ENCODE data around the gene JPT1. TPM values are rescaled to one million over a fixed set of nuclear protein-coding genes. Genes with fewer than 3 reads are reported as not detected.

JPT1 gene, protein sequence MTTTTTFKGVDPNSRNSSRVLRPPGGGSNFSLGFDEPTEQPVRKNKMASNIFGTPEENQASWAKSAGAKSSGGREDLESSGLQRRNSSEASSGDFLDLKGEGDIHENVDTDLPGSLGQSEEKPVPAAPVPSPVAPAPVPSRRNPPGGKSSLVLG
- 24.1 and 39.9 TPM in 2 replicates for total RNA-seq

GRCh38 chr17:75154195-75155106 lies at the start of gene JPT1:
Gene JPT1, minus strand, starts transcription at chr17:75154512. Its CDS starts 115 bp downstream, at chr17:75154397.

DNA sequence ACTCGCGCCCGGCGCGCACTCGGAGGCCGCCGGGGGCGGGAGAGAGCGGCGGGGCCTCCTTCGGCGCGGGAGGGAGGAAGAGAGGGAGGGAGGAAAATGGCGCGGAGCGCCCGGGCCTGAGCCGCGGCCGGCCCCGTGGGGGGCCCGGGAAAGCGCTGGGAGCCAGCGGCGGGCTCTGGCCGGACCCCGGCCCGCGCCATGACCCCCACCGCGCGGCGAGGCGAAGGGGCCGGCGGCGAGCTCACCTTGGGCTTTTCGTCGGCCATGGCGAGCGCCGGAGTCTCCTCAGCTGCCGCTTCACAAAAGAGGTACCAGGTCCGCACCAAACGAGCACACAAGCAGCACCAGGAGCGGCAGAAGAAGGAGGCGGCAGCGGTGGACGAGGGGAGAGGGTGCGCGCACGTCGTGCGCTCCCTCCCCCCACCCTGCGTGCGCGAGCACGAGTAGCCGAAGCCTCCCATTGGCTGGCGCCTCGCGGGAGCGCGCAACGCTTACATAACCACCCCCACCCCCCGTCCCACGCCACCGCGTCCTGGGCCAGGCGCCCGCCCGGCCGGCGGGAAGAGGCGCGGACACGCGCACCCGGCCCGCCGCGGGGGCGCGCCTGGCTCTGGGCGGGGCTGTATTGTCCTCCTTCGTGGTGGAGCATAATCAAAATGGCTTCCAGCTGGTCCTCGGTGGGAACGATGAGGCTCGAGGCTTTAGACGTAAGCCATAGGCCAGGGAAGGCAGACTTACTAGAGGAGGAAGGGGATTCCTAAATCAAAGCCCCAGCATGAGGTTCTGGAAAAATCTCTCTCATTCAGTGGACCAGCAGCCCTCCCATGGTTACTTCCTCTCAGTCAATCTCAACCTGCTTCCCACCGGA lies 28.5 kb upstream of the JPT1 start, which contains the start of gene SUMO2:
SUMO2 (minus strand) TSS at position 391 of the 868 bp plus-strand sequence; CDS start at position 266, 125 bp downstream.

GRCh38 chr17:75131278-75132017 lies 22.9 kb downstream of the JPT1 start, which contains the start of gene NT5C:
Gene NT5C, minus strand, starts transcription at chr17:75131742. Its CDS starts 35 bp downstream, at chr17:75131707.

DNA sequence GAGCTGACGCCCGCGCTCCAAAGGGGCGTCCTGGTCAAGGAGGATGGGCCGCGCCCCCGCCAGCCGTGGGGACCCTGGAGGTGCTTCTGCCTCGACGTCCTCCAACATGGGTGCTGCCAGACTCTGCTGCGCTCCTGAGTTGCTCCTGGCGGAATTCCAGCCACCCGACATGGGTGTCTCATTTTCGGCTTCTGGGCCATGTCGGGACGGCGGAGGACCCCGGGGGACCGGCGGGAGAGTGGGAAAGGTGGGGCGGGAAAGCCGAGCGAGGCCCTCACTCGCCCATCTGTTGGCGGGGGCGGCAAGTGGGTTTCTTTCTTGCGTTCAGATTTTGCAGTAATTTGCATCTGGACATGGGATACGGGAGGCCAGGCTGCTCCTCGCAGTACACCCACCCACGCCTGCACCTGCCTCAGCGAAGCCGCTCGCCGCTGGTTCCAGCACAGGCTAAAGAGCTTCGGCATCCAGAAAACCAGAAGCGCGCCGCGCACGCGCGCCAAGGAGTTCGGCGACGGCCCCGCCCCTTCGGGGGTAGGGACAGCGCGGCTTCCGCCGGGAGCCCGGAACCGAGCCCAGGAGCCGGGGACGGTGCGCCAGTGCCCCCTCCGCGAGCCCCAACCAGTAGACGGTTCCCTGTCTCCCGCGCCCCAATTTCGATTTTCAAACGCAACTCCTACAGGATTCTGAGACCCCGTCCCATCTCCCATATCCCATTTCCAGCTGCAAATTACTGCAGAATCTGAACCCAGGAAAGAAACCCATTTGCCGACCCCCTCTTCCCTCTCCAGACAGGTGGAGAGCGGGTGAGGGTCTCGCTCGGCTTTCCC lies 44.7 kb downstream of the JPT1 start, which contains the start of gene ARMC7:
ARMC7 (plus strand) TSS at position 563 of the 827 bp plus-strand sequence. CDS start 320 bp downstream, outside the sequence.

DNA sequence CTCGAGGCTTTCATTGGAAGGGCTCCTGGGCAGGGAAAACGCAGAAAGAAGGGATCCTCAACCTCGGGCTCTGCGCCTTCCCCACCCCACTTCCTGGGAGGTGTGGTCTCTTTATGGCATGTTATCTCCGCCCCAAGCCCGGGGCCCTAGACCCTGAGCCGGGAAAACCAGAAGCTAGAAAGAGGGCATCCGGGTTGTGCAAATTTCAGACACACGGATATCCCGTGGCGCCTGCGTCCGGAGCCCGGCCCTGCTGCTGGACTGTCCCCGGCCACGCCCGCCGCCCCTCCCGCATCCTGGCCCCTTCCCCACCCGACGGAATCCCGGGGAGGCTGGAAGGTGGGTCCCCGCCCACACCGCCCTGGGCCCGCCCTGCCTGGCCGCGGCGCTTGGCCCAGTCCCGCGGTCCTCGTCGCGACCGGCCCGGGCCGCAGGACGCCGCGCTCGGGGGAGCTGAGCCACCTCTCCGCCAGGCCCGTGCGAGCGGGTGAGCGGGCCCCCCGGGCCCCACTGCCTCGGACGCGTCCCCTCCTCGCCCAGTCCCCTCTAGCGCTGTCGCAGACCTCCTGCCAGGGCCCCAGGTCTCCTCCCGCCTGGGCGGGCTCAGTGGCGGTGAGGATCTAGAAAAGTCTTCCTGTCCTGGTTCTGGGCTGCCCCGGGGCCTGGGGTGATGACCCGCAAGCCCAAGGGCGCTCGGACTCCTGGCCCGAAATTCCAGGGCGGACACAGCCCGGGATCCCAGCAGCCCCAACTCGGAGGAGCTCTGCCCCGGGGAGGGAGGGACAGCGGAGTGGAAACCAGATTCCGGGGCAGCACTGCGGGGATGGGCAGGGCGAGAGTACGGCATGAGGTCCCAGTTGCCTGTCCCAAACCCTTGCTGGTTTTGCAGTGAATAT lies 66.5 kb downstream of the JPT1 start, which contains the start of gene SLC16A5:
SLC16A5 (plus strand) TSS at position 397 of the 896 bp plus-strand sequence. CDS start 5,683 bp downstream, outside the sequence.

Other genes starting within 250 kb of the JPT1 start
- gene USH1G, start 231.3 kb downstream of the JPT1 start, total RNA-seq: under 0.01 and 0.09 TPM in 2 replicates
- gene OTOP2, start 230.2 kb downstream of the JPT1 start, total RNA-seq: not detected in 2 replicates
- not detected in 2 replicates for gene OTOP3, start 218.6 kb downstream of the JPT1 start, total RNA-seq
- gene HID1, start 181.8 kb downstream of the JPT1 start, total RNA-seq: 0.16 and 0.52 TPM in 2 replicates
- gene CDR2L, start 166.9 kb downstream of the JPT1 start, total RNA-seq: 5.5 and 6.4 TPM in 2 replicates
- 29.3 and 34.4 TPM in 2 replicates for gene MRPL58, start 141.8 kb downstream of the JPT1 start, total RNA-seq
- 279 and 442 TPM in 2 replicates for gene ATP5PD, start 107.5 kb downstream of the JPT1 start, total RNA-seq
- 10.6 and 12.8 TPM in 2 replicates for gene KCTD2, start 107.3 kb downstream of the JPT1 start, total RNA-seq
- gene SLC16A5, start 66.6 kb downstream of the JPT1 start, total RNA-seq: 4.7 and 10.6 TPM in 2 replicates
- 1.7 and 1.8 TPM in 2 replicates for gene ARMC7, start 44.5 kb downstream of the JPT1 start, total RNA-seq
- gene NT5C, start 22.8 kb downstream of the JPT1 start, total RNA-seq: 16.4 and 35.6 TPM in 2 replicates
- gene SUMO2, start 28.4 kb upstream of the JPT1 start, total RNA-seq: 134 and 198 TPM in 2 replicates
- gene NUP85, start 51.2 kb upstream of the JPT1 start, total RNA-seq: 21.1 and 22.6 TPM in 2 replicates
- 11.5 and 17.8 TPM in 2 replicates for gene GGA3, start 107.1 kb upstream of the JPT1 start, total RNA-seq
- gene MRPS7, start 107.4 kb upstream of the JPT1 start, total RNA-seq: 43.1 and 46.0 TPM in 2 replicates
- 3.3 and 5.5 TPM in 2 replicates for gene MIF4GD, start 116.7 kb upstream of the JPT1 start, total RNA-seq
- gene SLC25A19, start 134.9 kb upstream of the JPT1 start, total RNA-seq: 3.3 and 4.3 TPM in 2 replicates